Measurements from ENCODE around the gene TTC6. TPM values are rescaled to one million over a fixed set of nuclear protein-coding genes. Genes with fewer than 3 reads are reported as not detected.

TTC6 gene
- total and polyA plus RNA-seq, 5 donors = not detected

- no peaks in the 10 kb centered on the region for H3K9me3 ChIP-seq (ENCODE audit: control insufficient read depth, low read length)
- no peak overlapping the region for H3K4me3 ChIP-seq (ENCODE audit: low read length)
- ATAC-seq = no peak
- H3K4me1 ChIP-seq (ENCODE audit: control insufficient read depth, insufficient read depth, low read length) = no peaks in the 10 kb centered on the region
- 35% methylated on average over 3 of the region's 3 CpGs for WGBS
- no peak overlapping the region for H3K27ac ChIP-seq (ENCODE audit: low read length)
- intact Hi-C loops (cut with DNase I) = no loop called here
- DNase-seq = no peak
- no peaks in the 10 kb centered on the region for H3K27me3 ChIP-seq (ENCODE audit: control insufficient read depth, insufficient read depth)
These were observed 28.5 kb upstream of the TTC6 start for GRCh38 chr14:37566811-37567371.

- ATAC-seq (no peak), DNase-seq (no peak)
- Histone ChIP-seq H3K27me3 (ENCODE audit: control insufficient read depth, insufficient read depth) (no peaks in the 10 kb centered on the region), H3K27ac (ENCODE audit: low read length) (no peak overlapping the region), H3K4me1 (ENCODE audit: control insufficient read depth, insufficient read depth, low read length) (no peaks in the 10 kb centered on the region), H3K9me3 (ENCODE audit: control insufficient read depth, low read length) (no peaks in the 10 kb centered on the region), H3K4me3 (ENCODE audit: low read length) (no peak overlapping the region)
- WGBS = 89% methylated on average over 7 of the region's 7 CpGs
- intact Hi-C loops (cut with DNase I) = no loop called here
These were observed 25.7 kb upstream of the TTC6 start for GRCh38 chr14:37569729-37570128.

DNA sequence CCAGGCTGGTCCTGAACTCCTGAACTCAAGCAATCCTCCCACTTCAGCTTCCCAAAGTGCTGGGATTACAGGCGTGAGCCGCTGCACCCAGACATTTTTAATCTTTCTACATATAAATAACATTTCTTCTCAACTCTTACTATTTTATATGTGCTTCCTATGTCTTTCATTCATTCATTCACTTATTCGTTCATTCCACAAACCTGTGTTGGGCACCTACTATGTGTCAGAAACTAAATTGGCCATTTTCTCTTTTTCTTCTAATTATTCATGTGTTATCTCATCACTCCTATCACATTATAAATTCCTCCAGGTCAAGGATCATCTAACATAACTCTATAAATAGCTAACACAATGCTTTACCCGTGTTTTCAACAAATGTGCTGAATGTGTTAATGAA lies 24.0 kb upstream of the TTC6 start:
- Histone ChIP-seq H3K27ac (ENCODE audit: low read length) (no peak overlapping the region), H3K9me3 (ENCODE audit: control insufficient read depth, low read length) (no peaks in the 10 kb centered on the region), H3K4me3 (ENCODE audit: low read length) (no peak overlapping the region), H3K27me3 (ENCODE audit: control insufficient read depth, insufficient read depth) (no peaks in the 10 kb centered on the region), H3K4me1 (ENCODE audit: control insufficient read depth, insufficient read depth, low read length) (no peaks in the 10 kb centered on the region)
- WGBS = 88% methylated on average over 4 of the region's 4 CpGs
- intact Hi-C loops (cut with DNase I) = no loop called here
- DNase-seq (no peak), ATAC-seq (no peak)

GRCh38 chr14:37573356-37573755 lies 22.1 kb upstream of the TTC6 start:
- Histone ChIP-seq H3K27ac (ENCODE audit: low read length) (no peak overlapping the region), H3K4me1 (ENCODE audit: control insufficient read depth, insufficient read depth, low read length) (no peaks in the 10 kb centered on the region), H3K9me3 (ENCODE audit: control insufficient read depth, low read length) (no peaks in the 10 kb centered on the region), H3K27me3 (ENCODE audit: control insufficient read depth, insufficient read depth) (no peaks in the 10 kb centered on the region), H3K4me3 (ENCODE audit: low read length) (no peak overlapping the region)
- 80% methylated on average over 2 of the region's 2 CpGs for WGBS
- intact Hi-C loops (cut with DNase I) = no loop called here
- DNase-seq (no peak), ATAC-seq (no peak)

DNA sequence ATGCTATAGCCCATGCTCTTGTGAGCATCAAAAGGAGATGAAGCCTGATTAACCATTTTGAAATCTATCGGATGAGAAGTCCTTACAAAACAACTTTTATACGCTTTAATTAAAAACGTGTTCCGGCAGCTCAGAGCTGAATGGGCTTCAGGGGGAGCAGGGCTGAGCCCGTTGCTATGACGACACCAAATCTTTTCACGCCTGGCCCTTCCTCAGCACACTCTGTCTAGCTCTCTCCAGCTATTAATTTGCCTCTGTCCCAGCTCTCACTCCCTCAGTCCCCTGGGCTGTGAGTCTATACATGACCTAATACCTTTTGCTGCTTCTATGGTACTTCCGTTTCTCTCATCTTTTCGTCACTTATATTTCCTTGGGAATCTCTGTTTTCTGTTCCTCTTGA lies 16.2 kb upstream of the TTC6 start:
- Histone ChIP-seq H3K27me3 (ENCODE audit: control insufficient read depth, insufficient read depth) (no peaks in the 10 kb centered on the region), H3K4me1 (ENCODE audit: control insufficient read depth, insufficient read depth, low read length) (no peaks in the 10 kb centered on the region), H3K27ac (ENCODE audit: low read length) (no peak overlapping the region), H3K4me3 (ENCODE audit: low read length) (no peak overlapping the region), H3K9me3 (ENCODE audit: control insufficient read depth, low read length) (no peaks in the 10 kb centered on the region)
- intact Hi-C loops (cut with DNase I) = no loop called here
- DNase-seq = no peak
- ATAC-seq = no peak
- 36% methylated on average over 9 of the region's 9 CpGs for WGBS

DNA sequence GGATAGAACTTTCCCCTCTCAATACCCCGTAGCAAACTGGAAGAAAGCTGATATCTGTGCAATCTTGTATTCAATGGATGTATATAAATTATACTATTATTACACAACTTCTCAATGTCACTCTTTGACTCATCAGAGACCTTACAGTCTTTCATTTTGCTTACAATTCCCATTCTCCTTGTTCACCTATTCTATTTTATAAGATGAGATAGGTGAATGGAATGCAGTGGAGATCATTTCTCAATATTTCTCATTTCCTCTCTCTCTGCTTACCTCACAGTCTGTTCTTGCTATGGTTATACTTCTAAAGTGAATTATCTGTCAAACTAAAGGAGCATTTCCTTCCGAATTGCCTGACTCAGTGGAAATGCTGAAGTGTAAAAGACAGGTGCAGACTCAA lies 15.3 kb upstream of the TTC6 start:
- 83% methylated on average over 2 of the region's 2 CpGs for WGBS
- Histone ChIP-seq H3K9me3 (ENCODE audit: control insufficient read depth, low read length) (no peaks in the 10 kb centered on the region), H3K27ac (ENCODE audit: low read length) (no peak overlapping the region), H3K27me3 (ENCODE audit: control insufficient read depth, insufficient read depth) (no peaks in the 10 kb centered on the region), H3K4me3 (ENCODE audit: low read length) (no peak overlapping the region), H3K4me1 (ENCODE audit: control insufficient read depth, insufficient read depth, low read length) (no peaks in the 10 kb centered on the region)
- intact Hi-C loops (cut with DNase I) = no loop called here
- ATAC-seq (no peak), DNase-seq (no peak)

- Histone ChIP-seq H3K4me3 (ENCODE audit: low read length) (no peak overlapping the region), H3K27me3 (ENCODE audit: control insufficient read depth, insufficient read depth) (peaks cover 4% of the 10 kb centered on the region), H3K9me3 (ENCODE audit: control insufficient read depth, low read length) (no peaks in the 10 kb centered on the region), H3K27ac (ENCODE audit: low read length) (no peak overlapping the region), H3K4me1 (ENCODE audit: control insufficient read depth, insufficient read depth, low read length) (no peaks in the 10 kb centered on the region)
- peak in 1 of 3 donors; percentile 31 for DNase-seq
- intact Hi-C loops (cut with DNase I) = no loop called here
- 5% methylated on average over 67 of the region's 67 CpGs for WGBS
- ATAC-seq = peak in 1 of 2 donors; percentile 44
These were observed 11.8 kb upstream of the TTC6 start for GRCh38 chr14:37583358-37584210.

DNA sequence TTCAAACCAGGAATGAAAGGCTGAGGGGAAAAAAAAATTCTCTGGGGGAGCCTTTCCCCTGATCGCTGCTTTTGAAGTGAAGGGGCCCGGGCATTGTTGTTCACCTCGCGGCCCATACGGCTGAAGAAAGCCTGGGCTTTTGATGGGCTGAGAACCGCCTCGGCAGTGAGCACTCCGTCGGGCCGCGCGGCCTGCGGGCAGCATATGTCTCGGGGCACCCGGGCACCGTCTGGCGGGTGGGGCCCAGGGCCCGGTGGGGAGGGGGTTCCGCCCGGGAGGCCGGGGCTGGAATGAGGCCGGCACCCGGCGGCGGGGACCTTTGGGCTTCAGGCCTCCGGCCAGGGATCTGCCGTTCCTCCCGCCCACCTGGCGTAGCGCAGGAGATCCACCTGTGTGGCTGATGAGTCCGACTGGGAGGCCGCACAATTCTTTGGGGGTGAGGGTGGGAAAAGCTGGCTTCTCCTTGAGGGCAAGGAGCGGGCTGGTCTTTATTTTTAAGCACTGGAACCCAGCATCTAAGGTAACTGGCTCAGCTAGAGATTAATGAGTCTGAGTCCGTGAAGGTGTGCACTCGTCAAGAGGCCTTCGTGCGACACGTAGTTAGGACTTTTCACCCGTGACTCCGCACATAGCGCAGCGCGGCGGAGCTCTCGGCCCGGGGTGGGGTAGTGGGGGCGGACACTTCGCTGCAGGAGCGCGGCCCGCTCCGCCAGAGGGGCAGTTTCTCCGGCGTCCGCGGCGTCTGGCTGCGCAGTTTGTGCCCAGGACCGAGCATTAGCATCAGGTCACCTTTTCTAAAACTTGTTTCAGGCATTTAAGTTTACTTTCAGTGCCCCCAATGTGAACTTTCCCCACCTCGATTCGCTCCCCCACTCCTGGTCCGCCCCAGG lies 11.0 kb upstream of the TTC6 start:
- ATAC-seq (no peak), DNase-seq (peak in 1 of 3 donors; percentile 40)
- intact Hi-C loops (cut with DNase I) = no loop called here
- Histone ChIP-seq H3K9me3 (ENCODE audit: control insufficient read depth, low read length) (no peaks in the 10 kb centered on the region), H3K27me3 (ENCODE audit: control insufficient read depth, insufficient read depth) (peaks cover 4% of the 10 kb centered on the region), H3K27ac (ENCODE audit: low read length) (no peak overlapping the region), H3K4me1 (ENCODE audit: control insufficient read depth, insufficient read depth, low read length) (no peaks in the 10 kb centered on the region), H3K4me3 (ENCODE audit: low read length) (no peak overlapping the region)
- WGBS = 5% methylated on average over 62 of the region's 62 CpGs

- intact Hi-C loops (cut with DNase I) = no loop called here
- DNase-seq (no peak), ATAC-seq (no peak)
- Histone ChIP-seq H3K9me3 (ENCODE audit: control insufficient read depth, low read length) (no peaks in the 10 kb centered on the region), H3K4me1 (ENCODE audit: control insufficient read depth, insufficient read depth, low read length) (no peaks in the 10 kb centered on the region), H3K27ac (ENCODE audit: low read length) (no peak overlapping the region), H3K4me3 (ENCODE audit: low read length) (no peak overlapping the region), H3K27me3 (ENCODE audit: control insufficient read depth, insufficient read depth) (peaks cover 4% of the 10 kb centered on the region)
- WGBS = 6% methylated on average over 23 of the region's 23 CpGs
These were observed 10.3 kb upstream of the TTC6 start for GRCh38 chr14:37585101-37585511.

- 7% methylated on average over 10 of the region's 10 CpGs for WGBS
- no peak overlapping the region for H3K27ac ChIP-seq (ENCODE audit: low read length)
- H3K4me3 ChIP-seq (ENCODE audit: low read length) = no peak overlapping the region
- no peaks in the 10 kb centered on the region for H3K9me3 ChIP-seq (ENCODE audit: control insufficient read depth, low read length)
- H3K4me1 ChIP-seq (ENCODE audit: control insufficient read depth, insufficient read depth, low read length) = no peaks in the 10 kb centered on the region
- peaks cover 7% of the 10 kb centered on the region for H3K27me3 ChIP-seq (ENCODE audit: control insufficient read depth, insufficient read depth)
- DNase-seq = no peak
- ATAC-seq = no peak
- intact Hi-C loops (cut with DNase I) = no loop called here
These were observed 9.2 kb upstream of the TTC6 start for GRCh38 chr14:37585971-37586796.
